SK-N-SH (cell line): ENCODE measurements around the gene PLCH1. TPM values are rescaled to one million over a fixed set of nuclear protein-coding genes. Genes with fewer than 3 reads are reported as not detected.

Source experiments
- CTCF ChIA-PET: fragments of 300-600, 350-600 bp; formaldehyde crosslinking; extraction: SDS; loops from one replicate; lab custom pipeline; 2021; lab: Yijun Ruan, JAX
- POLR2A ChIA-PET: fragments of 350-600 bp; sonication (Branson Sonifier 250); formaldehyde crosslinking; extraction: SDS; loops from one replicate; lab custom pipeline; 2020; ENCODE audit warnings: antibody characterized with exemption, inconsistent platforms; lab: Yijun Ruan, JAX
- DNase-seq: peaks from one replicate; pipeline ENCODE4 v3.0.0; 2012
- H2AFZ ChIP-seq: fragments of 200-600 bp; sonication (generic); 2 replicates; pipeline ENCODE4 v1.8.1; 2016; ENCODE audit warnings: antibody characterized with exemption, mild to moderate bottlenecking, low read depth
- H3F3A ChIP-seq: fragments of 200-600 bp; sonication (generic); replicated peaks from 2 replicates; pipeline ENCODE3; 2016; ENCODE audit warnings: antibody characterized with exemption, mild to moderate bottlenecking; ENCODE audit not compliant: insufficient read depth
- H3K27ac ChIP-seq, 2 experiments: fragments of 200-500 bp in 1 of 2; fragments of 200-600 bp in 1 of 2; sonication (Bioruptor generic) in 1 of 2; sonication (generic), shearing (Covaris generic) in 1 of 2; 2 replicates each; pipeline versions ENCODE4 v1.5.1 to v1.6.1; 2014 to 2016; ENCODE audit warnings: low read depth in 2 of 2, inconsistent platforms in 1 of 2, low read length in 1 of 2, mild to moderate bottlenecking in 1 of 2, mixed read lengths in 1 of 2
- H3K27me3 ChIP-seq: fragments of 200-600 bp; sonication (generic), shearing (Covaris generic); 2 replicates; pipeline ENCODE4 v1.6.1; 2016; ENCODE audit warnings: mixed run types; ENCODE audit not compliant: insufficient read depth
- H3K36me3 ChIP-seq, 2 experiments: fragments of 200-500 bp in 1 of 2; fragments of 200-600 bp in 1 of 2; sonication (Bioruptor generic) in 1 of 2; sonication (generic) in 1 of 2; replicated peaks in 1 of 2; 2 replicates each; pipeline versions ENCODE3 to v1.5.1; 2014 to 2016; ENCODE audit warnings: low read length in 1 of 2, mild to moderate bottlenecking in 1 of 2; ENCODE audit not compliant: insufficient read depth in 2 of 2, control insufficient read depth in 1 of 2
- H3K4me1 ChIP-seq, 2 experiments: fragments of 200-500 bp in 1 of 2; fragments of 200-600 bp in 1 of 2; sonication (Bioruptor generic) in 1 of 2; sonication (generic), shearing (Covaris generic) in 1 of 2; 2 replicates each; pipeline versions ENCODE4 v1.5.1 to v1.6.1; 2014 to 2016; ENCODE audit warnings: low read depth in 1 of 2, low read length in 1 of 2, mixed run types in 1 of 2; ENCODE audit not compliant: insufficient read depth in 2 of 2, control insufficient read depth in 1 of 2
- H3K4me2 ChIP-seq: fragments of 200-600 bp; sonication (generic), shearing (Covaris generic); 2 replicates; pipeline ENCODE4 v1.6.1; 2017; ENCODE audit warnings: mixed run types
- H3K4me3 ChIP-seq, 2 experiments: fragments of 200-500 bp in 1 of 2; fragments of 200-600 bp in 1 of 2; sonication (Bioruptor generic) in 1 of 2; sonication (generic), shearing (Covaris generic) in 1 of 2; 2 replicates each; pipeline versions ENCODE4 v1.5.1 to v1.8.1; 2014 to 2016; ENCODE audit warnings: low read depth in 2 of 2, inconsistent platforms in 1 of 2, low read length in 1 of 2, mild to moderate bottlenecking in 1 of 2, mixed read lengths in 1 of 2, moderate library complexity in 1 of 2
- H3K79me2 ChIP-seq: fragments of 200-600 bp; sonication (generic); 2 replicates; pipeline ENCODE4 v1.8.1; 2017; ENCODE audit warnings: mild to moderate bottlenecking; ENCODE audit not compliant: insufficient read depth
- H3K9ac ChIP-seq: fragments of 200-600 bp; sonication (generic); 2 replicates; pipeline ENCODE4 v1.6.1; 2017; ENCODE audit warnings: mixed run types
- H3K9me2 ChIP-seq: fragments of 200-600 bp; sonication (generic); 2 replicates; pipeline ENCODE4 v1.6.1; 2017; ENCODE audit warnings: mixed run types
- H3K9me3 ChIP-seq: fragments of 200-600 bp; sonication (generic); 2 replicates; pipeline ENCODE4 v1.6.1; 2017; ENCODE audit warnings: mixed run types, mild to moderate bottlenecking, moderate library complexity
- H4K20me1 ChIP-seq: fragments of 200-600 bp; sonication (generic); 2 replicates; pipeline ENCODE4 v1.6.1; 2017; ENCODE audit warnings: mild to moderate bottlenecking, mixed run types; ENCODE audit not compliant: insufficient read depth
- CTCF ChIP-seq: fragments of 200-600 bp; sonication (generic); IDR thresholded peaks from 2 replicates; pipeline ENCODE4 v1.6.1; 2017; ENCODE audit warnings: antibody characterized with exemption, mild to moderate bottlenecking, moderate library complexity
- FOSL2 ChIP-seq: IDR thresholded peaks from 2 replicates; pipeline ENCODE4 v1.4.0; 2012; ENCODE audit warnings: low read depth, mild to moderate bottlenecking, moderate library complexity, borderline replicate concordance
- FOXJ3 ChIP-seq: sonication (generic); formaldehyde crosslinking; IDR thresholded peaks from 2 replicates; pipeline ENCODE4 v1.5.1; 2020; ENCODE audit warnings: mild to moderate bottlenecking, missing genetic modification reagents
- IRF3 ChIP-seq: fragments of 150-350 bp; IDR thresholded peaks from 2 replicates; pipeline ENCODE4 v1.6.1; 2016; ENCODE audit warnings: mild to moderate bottlenecking, low read depth, low read length
- MEF2A ChIP-seq: IDR thresholded peaks from 2 replicates; pipeline ENCODE4 v1.4.0; 2012; ENCODE audit warnings: low read depth, borderline replicate concordance
- MXI1 ChIP-seq: IDR thresholded peaks from 2 replicates; pipeline ENCODE4 v1.6.1; 2012; ENCODE audit warnings: mild to moderate bottlenecking, low read depth, low read length, improper control_type of control experiment
- POLR2AphosphoS5 ChIP-seq: IDR thresholded peaks from 2 replicates; pipeline ENCODE4 v1.6.1; 2012; ENCODE audit warnings: low read depth, low read length
- RCOR1 ChIP-seq: fragments of 150-350 bp; IDR thresholded peaks from 2 replicates; pipeline ENCODE4 v1.6.1; 2017; ENCODE audit warnings: antibody characterized with exemption, low read length
- RXRA ChIP-seq: IDR thresholded peaks from 2 replicates; pipeline ENCODE4 v1.4.0; 2012; ENCODE audit warnings: low read depth, mild to moderate bottlenecking, borderline replicate concordance
- TAF1 ChIP-seq: IDR thresholded peaks from 2 replicates; pipeline ENCODE4 v1.6.1; 2012; ENCODE audit warnings: low read depth, mild to moderate bottlenecking, low read length, moderate library complexity, borderline replicate concordance
- TEAD4 ChIP-seq: IDR thresholded peaks from 2 replicates; pipeline ENCODE4 v1.4.0; 2012; ENCODE audit warnings: mild to moderate bottlenecking, borderline replicate concordance; ENCODE audit not compliant: insufficient read depth
- USF2 ChIP-seq: fragments of 150-350 bp; IDR thresholded peaks from 2 replicates; pipeline ENCODE4 v1.6.1; 2017; ENCODE audit warnings: antibody characterized with exemption, low read length, low read depth, borderline replicate concordance
- YY1 ChIP-seq: IDR thresholded peaks from 2 replicates; pipeline ENCODE4 v1.4.0; 2012; ENCODE audit warnings: low read depth, mild to moderate bottlenecking
- ZBTB33 ChIP-seq: IDR thresholded peaks from 2 replicates; pipeline ENCODE4 v1.4.0; 2012; ENCODE audit warnings: low read depth, borderline replicate concordance
- WGBS: methylation state at CpG from one replicate; pipeline ENCODE4 v1.1.6; 2017; ENCODE audit warnings: low lambda C conversion rate; 5-methylcytosine and 5-hydroxymethylcytosine counted together
- polyA plus RNA-seq, 3 experiments: library from polyadenylated mRNA; depleted of rRNA; stranded (reverse); fragments of >200 nt; gene quantifications; 2 replicates each; pipeline ENCODE4 v1.2.3, GENCODE V29; 2012

Gene PLCH1
- polyA plus RNA-seq, 1 of the 3 experiments (the other 2 are of a cell fraction): 0.26 TPM

GRCh38 chr3:155556531-155556930, 188.3 kb downstream of the PLCH1 start:
- Histone ChIP-seq H3K27ac (no peak overlapping the region), H3K36me3 (no peaks in the 10 kb centered on the region), H3K4me2 (no peak overlapping the region), H3K79me2 (no peaks in the 10 kb centered on the region), H2AFZ (no peak overlapping the region), H3F3A (no peaks in the 10 kb centered on the region), H3K9me2 (no peaks in the 10 kb centered on the region), H3K4me1 (peaks cover 0 to 4% of the 10 kb centered on the region in 2 experiments; a peak in 1 of 4 replicates), H3K4me3 (no peak overlapping the region), H4K20me1 (no peaks in the 10 kb centered on the region), H3K27me3 (no peaks in the 10 kb centered on the region), H3K9me3 (no peaks in the 10 kb centered on the region), H3K9ac (no peak overlapping the region)
- ChIA-PET CTCF (no interaction called here), POLR2A (no interaction called here)
- no peak for DNase-seq
- TF ChIP-seq YY1 (no peak), RCOR1 (no peak), RXRA (no peak), USF2 (no peak), FOXJ3 (CRISPR knock-in tag) (no peak), TAF1 (no peak), IRF3 (no peak), MEF2A (no peak)
- 61% methylated on average over 4 of the region's 4 CpGs for WGBS

- no peaks in the 10 kb centered on the region for H3K79me2 ChIP-seq
- H3K4me3 ChIP-seq: no peak overlapping the region
- no peak overlapping the region for H3K9ac ChIP-seq
- H4K20me1 ChIP-seq: no peaks in the 10 kb centered on the region
- H3K9me2 ChIP-seq: no peaks in the 10 kb centered on the region
- CTCF ChIA-PET: no interaction called here
- H3F3A ChIP-seq: no peaks in the 10 kb centered on the region
- no peaks in the 10 kb centered on the region for H3K36me3 ChIP-seq
- H3K4me1 ChIP-seq: peaks cover 0 to 4% of the 10 kb centered on the region in 2 experiments; a peak in 1 of 4 replicates
- H3K27me3 ChIP-seq: no peaks in the 10 kb centered on the region
- POLR2A ChIA-PET: no interaction called here
- H3K4me2 ChIP-seq: no peak overlapping the region
- no peak for DNase-seq
- TF ChIP-seq ZBTB33: no peak
- TF ChIP-seq TEAD4: no peak
- no peak for TF ChIP-seq MEF2A
- TF ChIP-seq POLR2AphosphoS5: no peak
- TF ChIP-seq MXI1: no peak
- TF ChIP-seq CTCF: no peak
- TF ChIP-seq FOSL2: no peak
- TF ChIP-seq, all 33 proteins: peak for 0
- Histone ChIP-seq H3K9me3 (no peaks in the 10 kb centered on the region), H2AFZ (no peak overlapping the region), H3K27ac (no peak overlapping the region)
- WGBS: 56% methylated on average over 2 of the region's 2 CpGs
Observed at GRCh38 chr3:155555479-155556060, 189.3 kb downstream of the PLCH1 start.
